ENCODE data around the gene INPPL1.

DNA sequence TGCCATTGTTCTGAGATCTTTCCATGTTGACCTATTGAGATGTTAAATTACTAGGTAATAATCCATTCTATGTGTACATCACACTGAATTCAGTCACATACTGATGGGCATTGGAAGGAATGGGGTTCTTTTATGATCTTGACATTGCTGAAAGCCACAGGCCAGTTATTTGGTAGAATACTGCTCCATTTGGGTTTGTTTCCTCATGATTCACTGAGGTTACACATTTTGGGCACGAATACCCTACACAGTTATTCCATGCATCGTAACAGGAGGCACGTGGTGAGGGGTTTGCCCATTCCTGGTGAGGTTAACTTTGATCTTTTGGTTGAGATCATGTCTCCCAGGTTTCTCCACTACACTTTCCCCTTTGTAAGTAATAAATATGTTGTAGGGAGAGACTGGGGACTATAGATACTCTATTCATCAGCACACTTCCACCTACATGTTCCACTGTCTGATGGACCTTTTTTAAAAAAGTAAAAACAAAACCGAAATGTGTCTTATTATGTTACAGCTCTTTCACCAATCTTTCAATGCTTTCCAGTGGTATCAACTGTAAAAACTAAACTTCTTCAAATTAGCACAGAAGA lies 44.7 kb upstream of the INPPL1 start:
- TF ChIP-seq, protein P1, sequence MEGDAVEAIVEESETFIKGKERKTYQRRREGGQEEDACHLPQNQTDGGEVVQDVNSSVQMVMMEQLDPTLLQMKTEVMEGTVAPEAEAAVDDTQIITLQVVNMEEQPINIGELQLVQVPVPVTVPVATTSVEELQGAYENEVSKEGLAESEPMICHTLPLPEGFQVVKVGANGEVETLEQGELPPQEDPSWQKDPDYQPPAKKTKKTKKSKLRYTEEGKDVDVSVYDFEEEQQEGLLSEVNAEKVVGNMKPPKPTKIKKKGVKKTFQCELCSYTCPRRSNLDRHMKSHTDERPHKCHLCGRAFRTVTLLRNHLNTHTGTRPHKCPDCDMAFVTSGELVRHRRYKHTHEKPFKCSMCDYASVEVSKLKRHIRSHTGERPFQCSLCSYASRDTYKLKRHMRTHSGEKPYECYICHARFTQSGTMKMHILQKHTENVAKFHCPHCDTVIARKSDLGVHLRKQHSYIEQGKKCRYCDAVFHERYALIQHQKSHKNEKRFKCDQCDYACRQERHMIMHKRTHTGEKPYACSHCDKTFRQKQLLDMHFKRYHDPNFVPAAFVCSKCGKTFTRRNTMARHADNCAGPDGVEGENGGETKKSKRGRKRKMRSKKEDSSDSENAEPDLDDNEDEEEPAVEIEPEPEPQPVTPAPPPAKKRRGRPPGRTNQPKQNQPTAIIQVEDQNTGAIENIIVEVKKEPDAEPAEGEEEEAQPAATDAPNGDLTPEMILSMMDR (IDR thresholded peaks at IDR 0.05), result no peak
- no peak for TF ChIP-seq EZH2 (IDR thresholded peaks at IDR 0.05; ENCODE audit: borderline replicate concordance, insufficient read depth, low read depth, low read length, poor library complexity, severe bottlenecking)
